ENCODE measurements around the gene LCE7A.

Gene LCE7A, protein sequence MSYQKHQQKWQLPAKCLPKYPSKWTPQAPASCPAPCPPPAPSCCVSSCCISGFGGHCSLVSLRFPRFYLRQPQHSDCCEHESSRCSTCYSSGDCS

DNA sequence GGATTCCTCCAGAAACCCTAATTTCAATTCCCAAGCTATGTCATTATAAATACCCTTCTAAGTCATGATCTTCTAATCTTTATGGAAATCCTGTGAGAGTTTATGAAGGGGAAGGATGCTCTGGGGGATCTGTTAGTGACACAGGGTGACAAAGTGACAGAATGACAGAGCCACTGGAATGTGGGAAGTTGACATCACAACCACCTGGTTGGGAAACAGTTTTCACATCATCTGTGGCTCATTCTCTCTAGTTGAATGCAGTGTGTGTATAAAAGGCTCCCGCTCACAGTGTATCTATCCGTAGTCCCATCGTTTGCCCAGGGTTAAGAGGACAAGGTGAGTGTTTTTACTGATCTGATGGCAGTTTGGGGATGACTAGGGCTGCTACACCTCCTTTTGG is at the start of gene LCE7A:
Gene LCE7A, plus strand, starts transcription at position 301 of the 400 bp plus-strand sequence. CDS start 702 bp downstream, outside the sequence.
- no peak for TF ChIP-seq ZFX (IDR thresholded peaks at IDR 0.05; ENCODE audit: borderline replicate concordance)
- TF ChIP-seq, protein P1, sequence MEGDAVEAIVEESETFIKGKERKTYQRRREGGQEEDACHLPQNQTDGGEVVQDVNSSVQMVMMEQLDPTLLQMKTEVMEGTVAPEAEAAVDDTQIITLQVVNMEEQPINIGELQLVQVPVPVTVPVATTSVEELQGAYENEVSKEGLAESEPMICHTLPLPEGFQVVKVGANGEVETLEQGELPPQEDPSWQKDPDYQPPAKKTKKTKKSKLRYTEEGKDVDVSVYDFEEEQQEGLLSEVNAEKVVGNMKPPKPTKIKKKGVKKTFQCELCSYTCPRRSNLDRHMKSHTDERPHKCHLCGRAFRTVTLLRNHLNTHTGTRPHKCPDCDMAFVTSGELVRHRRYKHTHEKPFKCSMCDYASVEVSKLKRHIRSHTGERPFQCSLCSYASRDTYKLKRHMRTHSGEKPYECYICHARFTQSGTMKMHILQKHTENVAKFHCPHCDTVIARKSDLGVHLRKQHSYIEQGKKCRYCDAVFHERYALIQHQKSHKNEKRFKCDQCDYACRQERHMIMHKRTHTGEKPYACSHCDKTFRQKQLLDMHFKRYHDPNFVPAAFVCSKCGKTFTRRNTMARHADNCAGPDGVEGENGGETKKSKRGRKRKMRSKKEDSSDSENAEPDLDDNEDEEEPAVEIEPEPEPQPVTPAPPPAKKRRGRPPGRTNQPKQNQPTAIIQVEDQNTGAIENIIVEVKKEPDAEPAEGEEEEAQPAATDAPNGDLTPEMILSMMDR (IDR thresholded peaks at IDR 0.05): no peak
- H3K27ac ChIP-seq: no peak within 1 kb of the TSS

DNA sequence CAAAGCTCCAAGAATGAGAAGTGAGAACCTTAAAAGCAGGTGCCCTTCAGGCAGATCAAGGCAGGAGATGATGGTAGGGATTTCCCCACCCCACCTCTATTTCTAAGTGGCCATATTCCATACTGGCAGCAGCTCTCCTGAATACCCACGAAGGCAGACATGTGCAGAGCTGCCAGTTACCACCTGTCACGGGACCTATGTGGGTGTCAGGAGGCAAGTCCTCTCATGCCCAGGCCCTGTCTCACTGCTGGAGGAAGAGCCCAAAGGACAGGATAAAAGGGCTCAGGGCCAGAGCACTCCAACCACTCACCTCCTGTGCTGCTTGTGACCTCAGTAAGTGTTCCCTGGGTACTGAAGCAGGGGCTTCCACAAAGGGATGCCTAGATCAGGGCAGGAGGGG is 48.7 kb upstream of the LCE7A start:
- H3K27ac ChIP-seq: no peak overlapping the region
- TF ChIP-seq, protein P1 (IDR thresholded peaks at IDR 0.05): no peak
- no peak for TF ChIP-seq ZFX (IDR thresholded peaks at IDR 0.05; ENCODE audit: borderline replicate concordance)

DNA sequence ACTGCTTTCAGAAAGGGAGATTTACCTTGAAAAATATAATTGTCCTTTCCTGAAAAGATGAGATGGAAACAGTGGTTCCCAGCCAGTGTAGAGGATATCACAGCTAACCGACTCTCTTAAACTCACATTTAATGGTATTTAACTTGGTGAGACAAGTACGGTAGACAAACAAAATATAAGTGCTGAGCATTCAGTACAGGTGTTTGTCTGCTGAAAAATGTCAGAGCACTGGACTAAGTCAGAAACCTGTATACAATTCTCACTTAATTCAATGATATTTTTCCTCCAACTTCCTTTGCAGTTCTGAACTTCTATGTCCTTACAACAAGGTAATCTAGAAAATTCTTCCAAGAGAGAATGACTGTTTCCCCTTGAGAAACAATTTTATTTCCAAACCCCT is 48.1 kb upstream of the LCE7A start, which contains the start of gene LCE1B:
Gene LCE1B, plus strand, starts transcription at position 301 of the 400 bp plus-strand sequence. CDS start 476 bp downstream, outside the sequence.
- no peak within 1 kb of the TSS for H3K27ac ChIP-seq
- no peak for TF ChIP-seq ZFX (IDR thresholded peaks at IDR 0.05; ENCODE audit: borderline replicate concordance)
- TF ChIP-seq, protein P1 (IDR thresholded peaks at IDR 0.05): no peak

DNA sequence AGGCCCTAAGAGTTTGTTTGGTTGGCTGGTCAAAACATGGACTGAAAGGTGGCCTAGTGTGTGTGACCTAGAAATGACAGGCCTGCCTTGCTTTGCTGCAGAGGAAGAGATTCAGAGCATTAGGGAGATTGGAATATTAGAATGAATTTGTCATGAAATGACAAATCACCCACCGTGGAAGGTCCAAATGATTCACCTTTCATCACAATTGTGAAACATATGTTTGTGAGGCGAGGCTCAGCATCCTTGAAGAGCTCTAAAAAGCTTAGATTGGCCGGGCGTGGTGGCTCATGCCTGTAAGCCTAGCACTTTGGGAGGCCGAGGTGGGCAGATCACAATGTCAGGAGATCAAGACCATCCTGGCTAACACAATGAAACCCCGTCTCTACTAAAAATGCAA is 42.5 kb upstream of the LCE7A start:
- no peak overlapping the region for H3K27ac ChIP-seq
- no peak for TF ChIP-seq ZFX (IDR thresholded peaks at IDR 0.05; ENCODE audit: borderline replicate concordance)
- TF ChIP-seq, protein P1 (IDR thresholded peaks at IDR 0.05): no peak

DNA sequence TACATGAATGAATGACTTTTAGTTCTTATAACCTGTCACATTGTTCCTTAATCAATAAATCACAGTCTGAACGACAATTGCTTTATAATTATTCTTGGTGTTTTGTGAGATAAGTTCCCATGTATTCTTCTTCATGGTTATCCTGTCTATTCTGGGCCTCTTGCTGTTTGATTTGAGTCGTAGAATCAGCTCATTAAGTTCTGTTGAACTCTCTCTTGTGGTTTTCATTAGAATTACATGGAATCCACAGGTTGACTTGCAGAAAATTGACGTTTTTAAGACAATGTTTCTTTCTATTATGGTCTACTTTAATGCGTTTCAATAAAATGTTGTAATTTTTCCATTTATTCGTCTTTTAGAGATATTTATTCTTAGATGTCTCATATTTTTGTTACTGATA is 36.5 kb upstream of the LCE7A start:
- H3K27ac ChIP-seq: no peak overlapping the region
- TF ChIP-seq, protein P1 (IDR thresholded peaks at IDR 0.05): no peak
- TF ChIP-seq ZFX (IDR thresholded peaks at IDR 0.05; ENCODE audit: borderline replicate concordance): no peak

DNA sequence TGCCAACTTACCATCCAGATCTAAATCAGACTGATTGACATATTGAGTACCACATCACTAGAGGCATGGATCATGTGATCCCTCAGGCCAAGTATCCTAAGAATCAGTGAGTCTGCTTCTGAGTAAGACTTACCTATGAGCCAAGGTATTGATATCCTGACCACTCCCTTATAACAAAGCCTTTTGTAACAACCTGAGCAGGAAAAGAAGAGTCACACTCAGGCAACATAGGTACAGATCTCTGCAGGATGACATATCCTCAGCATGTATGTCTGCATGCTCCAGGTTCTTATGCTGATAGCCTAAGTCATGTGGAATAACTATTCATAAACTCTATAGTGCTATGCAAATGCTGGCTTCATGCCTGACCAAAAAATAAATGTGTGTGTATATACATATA is 34.8 kb upstream of the LCE7A start:
- H3K27ac ChIP-seq: no peak overlapping the region
- TF ChIP-seq, protein P1 (IDR thresholded peaks at IDR 0.05): no peak
- TF ChIP-seq ZFX (IDR thresholded peaks at IDR 0.05; ENCODE audit: borderline replicate concordance): no peak

DNA sequence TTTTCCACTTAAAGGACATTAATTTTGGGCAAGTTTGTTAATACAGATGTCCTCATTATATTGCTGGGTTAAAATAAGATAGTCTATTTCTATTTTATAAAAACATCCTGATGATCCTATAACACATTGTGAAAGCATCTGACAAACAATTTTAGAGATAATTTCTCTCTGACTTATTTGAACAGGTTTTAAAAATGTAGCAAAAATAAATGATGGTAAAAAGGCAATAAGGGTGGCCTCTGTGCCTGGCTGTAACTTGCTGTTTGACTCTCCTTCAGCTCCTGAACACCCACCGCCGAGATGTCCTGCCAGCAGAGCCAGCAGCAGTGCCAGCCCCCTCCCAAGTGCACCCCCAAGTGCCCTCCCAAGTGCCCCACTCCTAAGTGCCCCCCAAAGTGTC is 32.6 kb upstream of the LCE7A start, which contains the start of gene LCE1A:
Gene LCE1A, plus strand, starts transcription at position 301 of the 400 bp plus-strand sequence. Its CDS starts 0 bp downstream, at position 301.
- no peak for TF ChIP-seq ZFX (IDR thresholded peaks at IDR 0.05; ENCODE audit: borderline replicate concordance)
- TF ChIP-seq, protein P1 (IDR thresholded peaks at IDR 0.05): no peak
- no peak within 1 kb of the TSS for H3K27ac ChIP-seq
